ENCODE measurements around the gene RPS23. TPM values are rescaled to one million over a fixed set of nuclear protein-coding genes. Genes with fewer than 3 reads are reported as not detected.

RPS23 gene
- total and polyA plus RNA-seq, 2 experiments from 2014 or later = 702 to 1,239 TPM

- no peak overlapping the region for H3K4me3 ChIP-seq
- no peaks in the 10 kb centered on the region for H3K9me3 ChIP-seq (ENCODE audit: low read depth)
- TF ChIP-seq CTCF (IDR thresholded peaks at IDR 0.05; ENCODE audit: low read depth, low read length) = no peak
- H3K36me3 ChIP-seq = no peaks in the 10 kb centered on the region
- no peak for DNase-seq (ENCODE audit: low read depth in 1 of 2, low spot score in 1 of 2)
- no peak overlapping the region for H3K27ac ChIP-seq
- no peaks in the 10 kb centered on the region for H3K4me1 ChIP-seq (ENCODE audit: low read depth)
- H3K27me3 ChIP-seq = no peaks in the 10 kb centered on the region
Observed at GRCh38 chr5:82234885-82235284, 43.3 kb downstream of the RPS23 start.

- TF ChIP-seq CTCF (IDR thresholded peaks at IDR 0.05; ENCODE audit: low read depth, low read length) = peak; percentile 82
- DNase-seq (ENCODE audit: low read depth in 1 of 2, low spot score in 1 of 2) = peak; percentile 68 to 72
- H3K4me1 ChIP-seq (ENCODE audit: low read depth) = no peaks in the 10 kb centered on the region
- no peaks in the 10 kb centered on the region for H3K9me3 ChIP-seq (ENCODE audit: low read depth)
- no peak overlapping the region for H3K4me3 ChIP-seq
- no peaks in the 10 kb centered on the region for H3K27me3 ChIP-seq
- no peak overlapping the region for H3K27ac ChIP-seq
- H3K36me3 ChIP-seq = no peaks in the 10 kb centered on the region
Observed at GRCh38 chr5:82225525-82226172, 52.5 kb downstream of the RPS23 start.
